GM23338 (cell line): ENCODE results near the gene KIAA1755. TPM values are rescaled to one million over a fixed set of nuclear protein-coding genes. Genes with fewer than 3 reads are reported as not detected.

ENCODE experiments used
- ETS1 ChIP-seq: IDR thresholded peaks from 2 replicates; pipeline ENCODE4 v1.6.1; 2016; ENCODE audit warnings: antibody characterized with exemption
- NANOG ChIP-seq: IDR thresholded peaks from 2 replicates; pipeline ENCODE4 v1.6.1; 2016; ENCODE audit warnings: antibody characterized with exemption, borderline replicate concordance
- REST ChIP-seq: IDR thresholded peaks from one replicate; pipeline ENCODE4 v1.6.1; 2018; ENCODE audit warnings: antibody characterized with exemption; ENCODE audit not compliant: unreplicated experiment
- ZNF114 ChIP-seq: fragments of 250-450 bp; sonication (Bioruptor Pico); IDR thresholded peaks from 2 replicates; pipeline ENCODE4 v1.5.0; 2020; ENCODE audit warnings: mild to moderate bottlenecking, moderate library complexity
- polyA plus RNA-seq: library from polyadenylated mRNA; unstranded; fragments of >200 nt; fragmentation: Nextera tagmentation; extraction: Ambion mirVana; gene quantifications from 2 replicates; pipeline ENCODE4 v1.2.1, GENCODE V29; 2016
- total RNA-seq: library from RNA; depleted of rRNA; stranded (reverse); fragments of >200 nt; shearing (Covaris generic); gene quantifications from 2 replicates; pipeline ENCODE4 v1.2.3, GENCODE V29; 2014
- TF ChIP-seq, protein P1 (sequence below): fragments of 250-450 bp; sonication (Bioruptor Pico); IDR thresholded peaks from 2 replicates; pipeline ENCODE4 v1.5.0; 2020; ENCODE audit warnings: mild to moderate bottlenecking, moderate library complexity

Gene KIAA1755
- total and polyA plus RNA-seq, 2 experiments from 2014 or later: 0.28 TPM; not detected in 1

DNA sequence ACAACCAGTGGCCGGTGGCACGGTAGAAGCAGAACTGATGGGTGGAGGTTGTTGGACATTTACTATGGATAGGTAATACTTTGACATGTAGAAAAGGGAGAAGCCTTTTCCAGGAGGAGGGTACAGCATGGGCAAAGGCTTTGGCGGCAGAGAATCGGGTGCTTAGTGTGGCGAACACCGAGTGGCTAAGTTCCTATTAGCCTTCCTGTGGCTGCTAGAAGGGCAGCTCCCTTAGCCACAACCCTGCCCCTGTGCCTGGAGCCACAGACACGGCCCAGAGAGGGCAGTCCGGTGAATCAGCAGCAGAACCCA is 57.6 kb downstream of the KIAA1755 start (continued):
- TF ChIP-seq, protein P1, sequence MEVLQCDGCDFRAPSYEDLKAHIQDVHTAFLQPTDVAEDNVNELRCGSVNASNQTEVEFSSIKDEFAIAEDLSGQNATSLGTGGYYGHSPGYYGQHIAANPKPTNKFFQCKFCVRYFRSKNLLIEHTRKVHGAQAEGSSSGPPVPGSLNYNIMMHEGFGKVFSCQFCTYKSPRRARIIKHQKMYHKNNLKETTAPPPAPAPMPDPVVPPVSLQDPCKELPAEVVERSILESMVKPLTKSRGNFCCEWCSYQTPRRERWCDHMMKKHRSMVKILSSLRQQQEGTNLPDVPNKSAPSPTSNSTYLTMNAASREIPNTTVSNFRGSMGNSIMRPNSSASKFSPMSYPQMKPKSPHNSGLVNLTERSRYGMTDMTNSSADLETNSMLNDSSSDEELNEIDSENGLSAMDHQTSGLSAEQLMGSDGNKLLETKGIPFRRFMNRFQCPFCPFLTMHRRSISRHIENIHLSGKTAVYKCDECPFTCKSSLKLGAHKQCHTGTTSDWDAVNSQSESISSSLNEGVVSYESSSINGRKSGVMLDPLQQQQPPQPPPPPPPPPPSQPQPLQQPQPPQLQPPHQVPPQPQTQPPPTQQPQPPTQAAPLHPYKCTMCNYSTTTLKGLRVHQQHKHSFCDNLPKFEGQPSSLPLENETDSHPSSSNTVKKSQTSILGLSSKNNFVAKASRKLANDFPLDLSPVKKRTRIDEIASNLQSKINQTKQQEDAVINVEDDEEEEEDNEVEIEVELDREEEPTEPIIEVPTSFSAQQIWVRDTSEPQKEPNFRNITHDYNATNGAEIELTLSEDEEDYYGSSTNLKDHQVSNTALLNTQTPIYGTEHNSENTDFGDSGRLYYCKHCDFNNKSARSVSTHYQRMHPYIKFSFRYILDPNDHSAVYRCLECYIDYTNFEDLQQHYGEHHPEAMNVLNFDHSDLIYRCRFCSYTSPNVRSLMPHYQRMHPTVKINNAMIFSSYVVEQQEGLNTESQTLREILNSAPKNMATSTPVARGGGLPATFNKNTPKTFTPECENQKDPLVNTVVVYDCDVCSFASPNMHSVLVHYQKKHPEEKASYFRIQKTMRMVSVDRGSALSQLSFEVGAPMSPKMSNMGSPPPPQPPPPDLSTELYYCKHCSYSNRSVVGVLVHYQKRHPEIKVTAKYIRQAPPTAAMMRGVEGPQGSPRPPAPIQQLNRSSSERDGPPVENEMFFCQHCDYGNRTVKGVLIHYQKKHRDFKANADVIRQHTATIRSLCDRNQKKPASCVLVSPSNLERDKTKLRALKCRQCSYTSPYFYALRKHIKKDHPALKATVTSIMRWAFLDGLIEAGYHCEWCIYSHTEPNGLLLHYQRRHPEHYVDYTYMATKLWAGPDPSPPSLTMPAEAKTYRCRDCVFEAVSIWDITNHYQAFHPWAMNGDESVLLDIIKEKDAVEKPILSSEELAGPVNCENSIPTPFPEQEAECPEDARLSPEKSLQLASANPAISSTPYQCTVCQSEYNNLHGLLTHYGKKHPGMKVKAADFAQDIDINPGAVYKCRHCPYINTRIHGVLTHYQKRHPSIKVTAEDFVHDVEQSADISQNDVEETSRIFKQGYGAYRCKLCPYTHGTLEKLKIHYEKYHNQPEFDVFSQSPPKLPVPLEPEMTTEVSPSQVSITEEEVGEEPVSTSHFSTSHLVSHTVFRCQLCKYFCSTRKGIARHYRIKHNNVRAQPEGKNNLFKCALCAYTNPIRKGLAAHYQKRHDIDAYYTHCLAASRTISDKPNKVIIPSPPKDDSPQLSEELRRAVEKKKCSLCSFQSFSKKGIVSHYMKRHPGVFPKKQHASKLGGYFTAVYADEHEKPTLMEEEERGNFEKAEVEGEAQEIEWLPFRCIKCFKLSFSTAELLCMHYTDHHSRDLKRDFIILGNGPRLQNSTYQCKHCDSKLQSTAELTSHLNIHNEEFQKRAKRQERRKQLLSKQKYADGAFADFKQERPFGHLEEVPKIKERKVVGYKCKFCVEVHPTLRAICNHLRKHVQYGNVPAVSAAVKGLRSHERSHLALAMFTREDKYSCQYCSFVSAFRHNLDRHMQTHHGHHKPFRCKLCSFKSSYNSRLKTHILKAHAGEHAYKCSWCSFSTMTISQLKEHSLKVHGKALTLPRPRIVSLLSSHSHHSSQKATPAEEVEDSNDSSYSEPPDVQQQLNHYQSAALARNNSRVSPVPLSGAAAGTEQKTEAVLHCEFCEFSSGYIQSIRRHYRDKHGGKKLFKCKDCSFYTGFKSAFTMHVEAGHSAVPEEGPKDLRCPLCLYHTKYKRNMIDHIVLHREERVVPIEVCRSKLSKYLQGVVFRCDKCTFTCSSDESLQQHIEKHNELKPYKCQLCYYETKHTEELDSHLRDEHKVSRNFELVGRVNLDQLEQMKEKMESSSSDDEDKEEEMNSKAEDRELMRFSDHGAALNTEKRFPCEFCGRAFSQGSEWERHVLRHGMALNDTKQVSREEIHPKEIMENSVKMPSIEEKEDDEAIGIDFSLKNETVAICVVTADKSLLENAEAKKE (CRISPR knock-in tag): no peak
- TF ChIP-seq REST (no peak), ETS1 (no peak), ZNF114 (CRISPR knock-in tag) (no peak), NANOG (no peak)
